Measurements from ENCODE around the gene OR5T2.
"Not testable (repeated sequence)": the region's sequence is repeated elsewhere in the genome, so short reads cannot be mapped to it uniquely, and the experiment has no call there.

OR5T2 gene

GRCh38 chr11:56234155-56234554 is at the start of gene OR5T2:
OR5T2 (minus strand) TSS chr11:56234255; CDS start chr11:56233062, 1,193 bp downstream.
- DNase-seq (ENCODE audit: low read depth in 3 of 3) = no peak

- DNase-seq (ENCODE audit: low read depth in 3 of 3) = no peak
These were observed 39.8 kb upstream of the OR5T2 start, which contains the start of gene OR5T1 for GRCh38 chr11:56273854-56274253. OR5T1 (plus strand) TSS chr11:56274154; CDS start chr11:56275639, 1,485 bp downstream.

GRCh38 chr11:56271092-56271491 is 37.0 kb upstream of the OR5T2 start:
- no peak for DNase-seq (ENCODE audit: low read depth in 3 of 3)

GRCh38 chr11:56251954-56252353 is 17.9 kb upstream of the OR5T2 start, which contains the start of gene OR5T3:
OR5T3 (plus strand) TSS chr11:56252254; CDS start chr11:56252254, 0 bp downstream.
- no peak for DNase-seq (ENCODE audit: low read depth in 3 of 3)

- not testable (repeated sequence) for DNase-seq (ENCODE audit: low read depth in 3 of 3)
These were observed 14.3 kb downstream of the OR5T2 start for GRCh38 chr11:56219735-56220134.

- DNase-seq (ENCODE audit: low read depth in 3 of 3) = no peak
These were observed 19.5 kb downstream of the OR5T2 start for GRCh38 chr11:56214537-56214936.

GRCh38 chr11:56207790-56208189 is 26.3 kb downstream of the OR5T2 start:
- no peak for DNase-seq (ENCODE audit: low read depth in 3 of 3)

GRCh38 chr11:56197367-56197766 is 36.7 kb downstream of the OR5T2 start:
- no peak for DNase-seq (ENCODE audit: low read depth in 3 of 3)

GRCh38 chr11:56196705-56197104 is 37.4 kb downstream of the OR5T2 start:
- DNase-seq (ENCODE audit: low read depth in 3 of 3) = no peak

GRCh38 chr11:56188602-56189001 is 45.5 kb downstream of the OR5T2 start:
- DNase-seq (ENCODE audit: low read depth in 3 of 3) = no peak

- no peak for DNase-seq (ENCODE audit: low read depth in 3 of 3)
These were observed 50.6 kb downstream of the OR5T2 start for GRCh38 chr11:56183459-56183858.
